HG03025 (cell line): Measurements from ENCODE around the gene RNF14.

ENCODE experiments used
- ATAC-seq: cut with Tn5 transposase; IDR thresholded peaks from one replicate; pipeline ENCODE4 v1.9.1; 2021; ENCODE audit warnings: mild to moderate bottlenecking, moderate library complexity; ENCODE audit not compliant: unreplicated experiment, low FRiP score

The RNF14 gene

GRCh38 chr5:141945511-141946051, 23.3 kb upstream of the RNF14 start:
- ATAC-seq = no peak

- ATAC-seq = no peak
Observed at GRCh38 chr5:141947316-141947715, 21.6 kb upstream of the RNF14 start.

DNA sequence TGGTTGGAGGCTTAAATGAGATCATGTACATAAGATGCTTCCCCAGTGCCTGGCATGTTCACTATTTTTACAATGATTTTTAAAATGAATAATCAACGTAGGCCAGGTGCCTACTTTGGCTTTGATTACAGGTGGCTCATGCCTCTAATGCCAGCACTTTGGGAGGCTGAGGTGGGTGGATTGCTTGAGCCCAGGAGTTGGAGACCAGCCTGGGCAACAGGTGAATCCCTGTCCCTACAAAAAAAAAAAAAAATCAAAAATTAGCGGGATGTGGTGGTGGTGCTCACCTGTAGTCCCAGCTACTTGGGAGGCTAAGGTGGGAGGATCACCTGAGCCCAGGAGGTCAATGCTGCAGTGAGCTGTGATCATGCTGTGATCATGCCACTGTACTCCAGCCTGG, 20.1 kb upstream of the RNF14 start:
- ATAC-seq = no peak

DNA sequence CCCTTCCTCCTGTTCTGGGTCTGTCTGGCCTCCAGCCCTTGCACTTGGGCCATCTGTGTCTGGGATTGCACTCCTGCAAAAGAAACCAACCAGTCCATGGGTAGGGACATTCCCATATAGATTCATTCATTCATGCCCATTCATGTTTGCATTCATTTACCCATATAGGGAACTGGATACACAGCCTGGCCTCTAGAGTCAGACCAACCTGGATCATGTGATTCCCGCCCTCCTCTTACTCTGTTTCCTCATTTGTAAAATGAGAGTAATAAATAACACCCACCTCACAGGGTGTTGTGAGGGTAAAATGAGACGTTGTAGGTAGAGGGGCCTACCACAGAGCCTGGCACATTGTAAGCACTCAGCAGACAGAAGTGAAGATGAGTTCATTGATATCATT, 19.4 kb upstream of the RNF14 start:
- no peak for ATAC-seq

- ATAC-seq = no peak
Observed at GRCh38 chr5:141950207-141951005, 18.5 kb upstream of the RNF14 start.

DNA sequence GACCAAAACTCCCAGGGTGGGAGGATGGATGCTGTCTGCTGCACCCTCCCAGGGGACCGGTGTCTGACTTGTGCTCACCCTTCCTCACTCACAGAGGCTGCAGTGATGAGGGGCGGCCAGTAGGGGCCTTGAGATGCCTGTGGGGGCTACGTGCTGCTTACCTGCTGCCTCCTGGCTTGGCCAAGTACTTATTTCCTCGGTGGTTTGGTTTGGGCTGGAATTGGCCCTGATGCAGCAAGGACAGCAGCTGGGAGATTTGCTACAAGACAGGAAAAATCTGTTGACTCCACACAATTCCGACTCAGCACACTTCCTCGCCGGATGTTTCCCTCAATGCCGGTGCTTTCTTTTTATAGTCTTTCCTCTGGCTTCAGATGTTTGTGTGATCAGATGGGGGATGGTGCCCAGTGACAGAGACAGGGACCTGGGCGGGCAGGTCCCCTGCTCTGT, 17.5 kb upstream of the RNF14 start:
- ATAC-seq = no peak

DNA sequence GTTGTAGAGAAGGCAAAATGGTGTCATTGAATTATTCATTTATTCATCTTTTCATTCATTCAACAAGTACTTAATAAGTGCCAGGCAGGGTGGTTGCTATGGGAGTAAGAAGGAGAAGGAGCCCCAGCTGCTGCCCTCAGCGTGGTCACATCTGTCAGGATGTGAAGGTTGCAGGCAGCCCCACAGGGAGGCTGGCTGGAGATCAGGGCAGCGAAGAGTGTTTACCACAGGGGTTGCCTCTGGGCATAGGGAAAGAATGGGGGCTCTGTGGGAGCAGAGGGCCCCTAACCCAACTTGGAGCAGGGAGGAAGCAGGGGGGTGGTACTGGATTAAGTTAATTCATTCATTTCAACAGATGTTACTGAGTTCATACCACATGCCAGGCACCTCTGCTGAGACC, 16.9 kb upstream of the RNF14 start:
- no peak for ATAC-seq

DNA sequence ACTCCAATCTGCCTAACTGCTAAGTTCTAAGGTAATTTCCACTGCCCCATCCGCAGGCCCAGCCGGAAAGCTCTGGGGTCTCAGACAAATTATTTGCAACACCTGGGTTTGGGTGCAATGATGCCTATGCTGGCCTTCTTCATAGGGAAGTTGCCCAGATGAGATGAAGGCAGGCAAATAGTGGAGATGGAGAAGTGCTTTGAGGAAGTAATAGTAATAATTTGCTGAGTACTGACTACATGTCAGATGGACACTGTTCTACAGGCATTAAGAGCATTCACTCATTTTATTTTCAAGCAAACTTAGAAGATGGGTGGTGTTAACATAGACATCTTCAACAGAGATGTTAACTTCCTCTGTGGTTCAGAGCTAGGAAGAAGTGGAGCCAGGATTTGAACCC, 14.7 kb upstream of the RNF14 start:
- no peak for ATAC-seq

- ATAC-seq = no peak
Observed at GRCh38 chr5:141957367-141957996, 11.4 kb upstream of the RNF14 start.

GRCh38 chr5:141958113-141958512, 10.8 kb upstream of the RNF14 start, which contains the start of gene PCDH12:
TSS of gene PCDH12 (minus strand) at chr5:141958202. CDS start at chr5:141957851, 351 bp downstream.
- ATAC-seq = no peak

DNA sequence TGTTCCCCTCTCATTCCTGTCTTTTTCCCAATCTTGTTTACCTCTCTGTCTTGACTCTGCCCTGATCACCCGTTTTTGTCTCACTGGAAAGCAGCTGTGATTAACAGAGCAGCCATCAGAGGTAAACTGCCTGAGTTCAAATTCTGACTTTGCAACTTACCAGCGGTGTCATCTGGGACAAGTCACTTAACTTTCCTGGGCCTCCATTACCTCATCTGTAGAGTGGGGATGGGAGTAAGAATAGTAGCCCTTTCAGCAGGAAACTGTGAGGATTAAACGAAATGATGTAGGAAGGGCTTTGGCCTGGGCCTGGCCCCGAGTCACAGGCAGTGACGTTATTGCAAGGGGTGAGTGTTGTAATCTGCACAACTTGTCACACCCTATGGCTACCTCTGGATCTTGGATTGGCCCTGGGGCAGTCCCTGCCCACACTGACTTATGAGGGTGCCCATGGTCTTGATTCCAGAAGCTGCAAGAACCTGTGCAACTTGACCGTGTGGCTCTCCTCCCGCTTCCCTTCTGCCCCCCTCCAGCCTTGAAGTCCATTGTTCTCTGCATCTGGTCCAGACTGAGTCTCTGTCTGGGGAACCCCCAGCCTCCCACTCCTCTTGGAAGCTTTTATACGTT, 10.2 kb upstream of the RNF14 start:
- ATAC-seq = no peak

GRCh38 chr5:141960018-141960417, 8.9 kb upstream of the RNF14 start:
- no peak for ATAC-seq

DNA sequence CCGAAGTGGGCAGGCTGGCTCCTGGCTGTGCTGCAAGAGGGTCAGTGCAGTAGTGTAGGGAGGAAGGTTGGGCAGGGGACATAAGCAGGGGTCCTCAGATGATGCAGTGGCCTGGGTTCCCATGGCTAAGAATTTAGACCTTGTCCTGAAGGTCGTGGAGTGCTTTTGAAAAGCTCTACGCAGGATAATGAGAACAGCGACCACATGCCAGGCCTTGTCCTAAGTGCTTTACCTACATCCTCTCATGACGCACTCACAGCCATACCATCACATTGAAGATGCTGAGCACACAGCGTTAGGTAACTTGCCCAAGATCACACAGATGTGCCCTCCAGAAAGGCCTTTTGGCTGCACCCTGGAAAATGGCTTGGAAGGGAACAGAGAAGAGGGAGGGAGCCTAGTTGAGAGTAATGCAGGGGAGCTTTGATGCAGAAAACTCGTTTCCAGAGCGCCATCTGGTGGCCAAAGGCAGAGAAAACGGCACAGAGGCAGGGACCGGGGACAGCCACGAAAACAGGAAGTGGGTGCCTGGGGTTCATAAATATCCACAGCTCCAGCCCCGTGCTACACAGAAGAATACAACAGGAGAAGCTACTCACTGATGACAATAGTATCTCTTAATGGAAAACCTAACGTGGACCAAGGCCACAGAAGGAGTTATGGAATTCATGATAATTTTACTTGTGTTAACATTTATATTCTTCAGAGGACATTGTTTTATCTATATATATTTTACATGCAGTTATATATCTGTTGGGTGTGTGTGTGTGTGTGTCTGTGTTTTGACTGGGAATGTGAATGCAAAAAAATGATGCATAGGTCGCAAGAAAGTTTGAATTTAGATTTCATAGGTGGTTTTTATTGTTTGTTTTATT, 8.2 kb upstream of the RNF14 start:
- peak; percentile 89 for ATAC-seq

GRCh38 chr5:141961466-141961865, 7.4 kb upstream of the RNF14 start:
- ATAC-seq = no peak

GRCh38 chr5:141963701-141964100, 5.2 kb upstream of the RNF14 start:
- no peak for ATAC-seq

DNA sequence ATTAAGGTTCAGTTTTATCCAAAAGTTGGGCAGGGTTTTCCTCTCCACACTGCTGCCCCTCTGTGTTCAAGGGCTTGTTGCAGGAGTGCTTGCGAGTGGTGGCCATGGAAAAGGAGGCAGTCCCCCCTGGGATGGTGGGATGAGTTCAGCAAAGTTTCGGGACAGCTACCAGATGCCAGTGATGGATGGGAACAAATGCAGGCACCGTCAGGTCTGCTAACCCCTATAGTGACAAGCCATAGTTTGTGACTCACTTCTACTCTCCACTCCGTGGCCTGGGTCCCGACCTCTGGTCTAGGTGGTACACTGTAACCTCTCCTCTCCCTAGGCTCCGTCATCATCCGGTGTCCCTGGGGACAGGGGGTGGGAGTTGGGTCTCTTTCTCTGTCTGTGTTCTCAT, 3.8 kb upstream of the RNF14 start:
- ATAC-seq = no peak

DNA sequence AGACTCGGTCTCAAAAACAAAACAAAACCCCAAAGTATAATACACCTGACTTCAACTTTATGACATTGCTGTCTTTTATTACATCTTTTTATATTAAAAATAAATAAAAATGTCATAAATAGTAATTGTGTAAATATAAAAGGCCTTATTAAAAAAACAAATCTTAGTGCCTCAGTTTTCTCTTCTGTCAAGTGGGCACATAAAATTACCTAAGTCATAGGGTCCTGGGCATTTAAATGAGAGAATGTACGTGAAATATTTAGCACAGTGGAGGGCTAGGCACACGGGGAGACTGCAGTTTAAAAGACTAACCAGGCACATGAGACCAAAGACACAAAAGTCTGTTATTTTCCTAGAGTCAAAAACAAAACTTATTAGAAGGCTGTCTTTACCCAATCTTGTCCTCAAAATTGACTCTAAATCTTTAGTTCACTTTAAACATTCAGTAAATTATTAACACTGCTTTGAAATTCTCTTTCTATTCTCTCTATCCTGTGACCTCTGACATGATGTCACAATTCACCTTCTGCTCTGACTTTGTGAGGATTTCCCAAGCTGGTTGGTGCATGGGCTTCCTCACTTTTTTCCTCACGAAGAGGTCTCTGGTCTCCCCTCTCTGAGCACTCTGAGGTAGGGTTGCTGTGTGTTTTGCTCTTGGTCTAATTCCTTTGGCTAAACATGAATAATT, 2.5 kb upstream of the RNF14 start:
- ATAC-seq = no peak

GRCh38 chr5:141966963-141967333, 2.0 kb upstream of the RNF14 start:
- no peak for ATAC-seq

GRCh38 chr5:141969783-141970771, 1.2 kb downstream of the RNF14 start:
- ATAC-seq = peak; percentile 47
